Activated T-helper 9 cell treated with anti-CD3 and anti-CD28 coated beads, Interleukin-2, amount 50 U/mL, for 16 hours (primary cell): Measurements from ENCODE around the gene C3orf22.

Source experiments
- DNase-seq: peaks from one replicate; pipeline ENCODE4 v3.0.0-alpha.2; 2020; ENCODE audit warnings: low read depth

C3orf22 gene

GRCh38 chr3:126527455-126528211 lies 31.1 kb downstream of the C3orf22 start:
- DNase-seq = no peak

- no peak for DNase-seq
These were observed 31.7 kb downstream of the C3orf22 start for GRCh38 chr3:126527006-126527405.

GRCh38 chr3:126526668-126527005 lies 32.1 kb downstream of the C3orf22 start:
- DNase-seq = no peak

GRCh38 chr3:126525853-126526667 lies 32.7 kb downstream of the C3orf22 start:
- DNase-seq = no peak

GRCh38 chr3:126525091-126525852 lies 33.5 kb downstream of the C3orf22 start:
- DNase-seq = no peak

- DNase-seq = no peak
These were observed 34.2 kb downstream of the C3orf22 start for GRCh38 chr3:126524429-126524988.

GRCh38 chr3:126523745-126524428 lies 34.8 kb downstream of the C3orf22 start, which contains the start of gene CHST13:
TSS of gene CHST13 (plus strand) at chr3:126524155. CDS start at chr3:126524333, 178 bp downstream.
- DNase-seq = no peak

GRCh38 chr3:126522363-126522788 lies 36.4 kb downstream of the C3orf22 start:
- DNase-seq = peak; percentile 19

- DNase-seq = no peak
These were observed 37.4 kb downstream of the C3orf22 start for GRCh38 chr3:126521122-126521891.

- DNase-seq = no peak
These were observed 39.0 kb downstream of the C3orf22 start for GRCh38 chr3:126519506-126520455.

- DNase-seq = no peak
These were observed 40.0 kb downstream of the C3orf22 start for GRCh38 chr3:126518779-126519177.

- no peak for DNase-seq
These were observed 40.5 kb downstream of the C3orf22 start for GRCh38 chr3:126517986-126518778.

- DNase-seq = no peak
These were observed 41.3 kb downstream of the C3orf22 start, which contains the start of gene UROC1 for GRCh38 chr3:126517291-126517951. TSS of gene UROC1 (minus strand) at chr3:126517773. CDS start at chr3:126517719, 54 bp downstream.

GRCh38 chr3:126516936-126517290 lies 41.8 kb downstream of the C3orf22 start:
- no peak for DNase-seq

- no peak for DNase-seq
These were observed 42.4 kb downstream of the C3orf22 start for GRCh38 chr3:126516152-126516935.

- DNase-seq = no peak
These were observed 43.5 kb downstream of the C3orf22 start for GRCh38 chr3:126515066-126515706.

- DNase-seq = no peak
These were observed 44.6 kb downstream of the C3orf22 start for GRCh38 chr3:126514161-126514560.
